ENCODE measurements around the gene RFNG.
A peak's percentile ranks its signal among the peaks of the same experiment; 100 is the strongest.

RFNG gene

DNA sequence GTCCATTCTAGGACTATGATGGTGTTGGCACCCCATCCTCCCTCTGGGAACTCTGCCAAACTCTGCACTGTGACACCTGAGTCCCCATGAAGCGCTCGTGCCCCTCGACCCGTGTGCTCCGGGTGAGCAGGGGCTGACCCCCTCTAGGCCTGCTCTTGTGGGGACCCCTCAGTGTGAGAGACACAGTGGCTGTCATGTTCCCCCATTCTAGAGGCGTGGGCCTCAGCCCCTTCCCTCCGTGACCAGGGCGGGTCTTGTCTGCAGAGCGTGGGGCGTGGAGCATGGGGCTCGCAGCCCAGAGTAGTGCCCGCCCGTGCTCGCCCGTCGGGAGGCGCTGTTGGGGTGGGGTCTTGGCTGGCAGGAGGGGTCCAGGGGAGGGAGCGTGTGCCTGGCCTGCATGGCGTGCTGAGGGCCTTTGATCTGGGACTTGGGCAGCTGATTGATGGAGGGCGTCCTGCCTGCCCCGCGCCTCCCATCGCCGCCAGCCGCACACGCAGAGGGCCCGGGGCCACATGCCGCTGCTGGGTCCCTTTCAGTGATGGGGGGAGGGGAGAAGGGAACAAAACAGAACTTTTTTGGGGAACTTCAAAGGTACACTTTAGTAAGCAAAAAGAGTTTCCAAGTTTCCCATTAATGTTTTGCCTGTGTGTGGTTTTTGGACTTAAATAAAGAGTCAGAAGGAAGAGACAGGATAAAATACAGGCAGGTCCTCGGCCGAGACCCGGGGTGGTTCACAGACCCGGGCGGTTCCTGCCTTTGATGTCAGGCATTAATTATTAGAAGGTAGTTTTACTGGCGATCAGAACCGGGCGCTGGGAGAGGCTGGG lies 51.4 kb downstream of the RFNG start:
- no CpG with 5 or more reads among the region's 36 CpGs for WGBS (ENCODE audit: extremely low coverage, insufficient coverage, insufficient read length)
- no peak overlapping the region for H2BK120ac ChIP-seq (ENCODE audit: insufficient read depth, low read length, poor library complexity)
- peak in 1 of 2 donors; percentile 24 for DNase-seq

GRCh38 chr17:81999587-81999975 lies 52.0 kb downstream of the RFNG start:
- Histone ChIP-seq H3K18ac (ENCODE audit: low read length) (no peak overlapping the region), H2BK120ac (ENCODE audit: insufficient read depth, low read length, poor library complexity) (no peak overlapping the region), H3K27me3 (ENCODE audit: insufficient read depth, low read length) (no peaks in the 10 kb centered on the region), H2AK5ac (ENCODE audit: low read length) (no peak overlapping the region), H3K79me2 (ENCODE audit: control insufficient read depth, insufficient read depth, low read length, poor library complexity) (peaks cover 5% of the 10 kb centered on the region), H3K4me3 (ENCODE audit: low read depth, low read length) (no peak overlapping the region), H3K4ac (ENCODE audit: low read depth, low read length) (no peak overlapping the region), H4K8ac (ENCODE audit: low read depth, low read length) (no peak overlapping the region), H3K9ac (ENCODE audit: low read length) (no peak overlapping the region), H3K36me3 (ENCODE audit: control insufficient read depth in 1 of 2, insufficient read depth in 2 of 2, low read length in 2 of 2) (peaks cover 4 to 5% of the 10 kb centered on the region in 2 experiments), H3K14ac (ENCODE audit: low read length) (no peak overlapping the region), H3K79me1 (ENCODE audit: low read length) (peaks cover 17% of the 10 kb centered on the region), H3K4me1 (ENCODE audit: control insufficient read depth in 1 of 2, insufficient read depth in 2 of 2, low read length in 2 of 2) (peaks cover 15 to 20% of the 10 kb centered on the region in 2 experiments), H2BK5ac (ENCODE audit: low read depth, low read length, poor library complexity) (no peak overlapping the region), H3K23ac (ENCODE audit: low read length) (no peak overlapping the region), H4K91ac (ENCODE audit: low read depth, low read length) (peak overlapping the region; percentile 63), H2AFZ (ENCODE audit: insufficient read depth, low read length, poor library complexity) (no peak overlapping the region), H2BK12ac (ENCODE audit: low read length) (no peak overlapping the region), H4K12ac (ENCODE audit: low read depth, low read length) (no peak overlapping the region), H3K9me3 (ENCODE audit: insufficient read depth, low read depth, low read length) (no peaks in the 10 kb centered on the region), H3K4me2 (ENCODE audit: low read length) (no peak overlapping the region), H3K27ac (ENCODE audit: low read depth, low read length) (no peak overlapping the region)
- no CpG with 5 or more reads among the region's 12 CpGs for WGBS (ENCODE audit: extremely low coverage, insufficient coverage, insufficient read length)
- DNase-seq = peak; percentile 80 to 86

More for the DNA sequence above, 51.4 kb downstream of the RFNG start:
- no peak overlapping the region for H2BK12ac ChIP-seq (ENCODE audit: low read length)
- no peak overlapping the region for H2BK5ac ChIP-seq (ENCODE audit: low read depth, low read length, poor library complexity)
- H3K36me3 ChIP-seq (ENCODE audit: control insufficient read depth in 1 of 2, insufficient read depth in 2 of 2, low read length in 2 of 2) = peaks cover 4 to 5% of the 10 kb centered on the region in 2 experiments
- peaks cover 21 to 25% of the 10 kb centered on the region in 2 experiments for H3K4me1 ChIP-seq (ENCODE audit: control insufficient read depth in 1 of 2, insufficient read depth in 2 of 2, low read length in 2 of 2)
- no peak overlapping the region for H3K23ac ChIP-seq (ENCODE audit: low read length)
- no peak overlapping the region for H3K4me2 ChIP-seq (ENCODE audit: low read length)
- H3K4ac ChIP-seq (ENCODE audit: low read depth, low read length) = no peak overlapping the region
- H3K9me3 ChIP-seq (ENCODE audit: insufficient read depth, low read depth, low read length) = no peaks in the 10 kb centered on the region
- H4K12ac ChIP-seq (ENCODE audit: low read depth, low read length) = no peak overlapping the region
- H3K79me2 ChIP-seq (ENCODE audit: control insufficient read depth, insufficient read depth, low read length, poor library complexity) = peaks cover 6% of the 10 kb centered on the region
- peak overlapping the region; percentile 63 for H4K91ac ChIP-seq (ENCODE audit: low read depth, low read length)
- no peaks in the 10 kb centered on the region for H3K27me3 ChIP-seq (ENCODE audit: insufficient read depth, low read length)
- H3K9ac ChIP-seq (ENCODE audit: low read length) = no peak overlapping the region
- no peak overlapping the region for H3K27ac ChIP-seq (ENCODE audit: low read depth, low read length)
- no peak overlapping the region for H4K8ac ChIP-seq (ENCODE audit: low read depth, low read length)
- H3K79me1 ChIP-seq (ENCODE audit: low read length) = peaks cover 23% of the 10 kb centered on the region
- H3K4me3 ChIP-seq (ENCODE audit: low read depth, low read length) = no peak overlapping the region
- H3K14ac ChIP-seq (ENCODE audit: low read length) = peak overlapping the region; percentile 5
- no peak overlapping the region for H2AFZ ChIP-seq (ENCODE audit: insufficient read depth, low read length, poor library complexity)
- H3K18ac ChIP-seq (ENCODE audit: low read length) = no peak overlapping the region
- H2AK5ac ChIP-seq (ENCODE audit: low read length) = peak overlapping the region; percentile 15

GRCh38 chr17:81998691-81999438 lies 52.7 kb downstream of the RFNG start:
- H2BK120ac ChIP-seq (ENCODE audit: insufficient read depth, low read length, poor library complexity) = peak overlapping the region; percentile 8
- peak overlapping the region; percentile 5 for H2BK12ac ChIP-seq (ENCODE audit: low read length)
- peaks cover 9 to 13% of the 10 kb centered on the region in 2 experiments for H3K4me1 ChIP-seq (ENCODE audit: control insufficient read depth in 1 of 2, insufficient read depth in 2 of 2, low read length in 2 of 2)
- H4K91ac ChIP-seq (ENCODE audit: low read depth, low read length) = peak overlapping the region; percentile 20
- DNase-seq = peak; percentile 99
- no peak overlapping the region for H3K9ac ChIP-seq (ENCODE audit: low read length)
- H3K18ac ChIP-seq (ENCODE audit: low read length) = peak overlapping the region; percentile 14
- H3K79me1 ChIP-seq (ENCODE audit: low read length) = peaks cover 11% of the 10 kb centered on the region
- H3K79me2 ChIP-seq (ENCODE audit: control insufficient read depth, insufficient read depth, low read length, poor library complexity) = no peaks in the 10 kb centered on the region
- H3K23ac ChIP-seq (ENCODE audit: low read length) = no peak overlapping the region
- no peaks in the 10 kb centered on the region for H3K9me3 ChIP-seq (ENCODE audit: insufficient read depth, low read depth, low read length)
- H3K4me3 ChIP-seq (ENCODE audit: low read depth, low read length) = no peak overlapping the region
- H3K14ac ChIP-seq (ENCODE audit: low read length) = no peak overlapping the region
- no peak overlapping the region for H2BK5ac ChIP-seq (ENCODE audit: low read depth, low read length, poor library complexity)
- no peak overlapping the region for H3K4ac ChIP-seq (ENCODE audit: low read depth, low read length)
- peak overlapping the region; percentile 3 for H4K8ac ChIP-seq (ENCODE audit: low read depth, low read length)
- no peak overlapping the region for H4K12ac ChIP-seq (ENCODE audit: low read depth, low read length)
- no peak overlapping the region for H2AFZ ChIP-seq (ENCODE audit: insufficient read depth, low read length, poor library complexity)
- WGBS (ENCODE audit: extremely low coverage, insufficient coverage, insufficient read length) = no CpG with 5 or more reads among the region's 14 CpGs
- no peak overlapping the region for H3K4me2 ChIP-seq (ENCODE audit: low read length)
- H3K27ac ChIP-seq (ENCODE audit: low read depth, low read length) = no peak overlapping the region
- H3K27me3 ChIP-seq (ENCODE audit: insufficient read depth, low read length) = no peaks in the 10 kb centered on the region
- H3K36me3 ChIP-seq (ENCODE audit: control insufficient read depth in 1 of 2, insufficient read depth in 2 of 2, low read length in 2 of 2) = peaks cover 4 to 12% of the 10 kb centered on the region in 2 experiments
- H2AK5ac ChIP-seq (ENCODE audit: low read length) = peak overlapping the region; percentile 16

DNA sequence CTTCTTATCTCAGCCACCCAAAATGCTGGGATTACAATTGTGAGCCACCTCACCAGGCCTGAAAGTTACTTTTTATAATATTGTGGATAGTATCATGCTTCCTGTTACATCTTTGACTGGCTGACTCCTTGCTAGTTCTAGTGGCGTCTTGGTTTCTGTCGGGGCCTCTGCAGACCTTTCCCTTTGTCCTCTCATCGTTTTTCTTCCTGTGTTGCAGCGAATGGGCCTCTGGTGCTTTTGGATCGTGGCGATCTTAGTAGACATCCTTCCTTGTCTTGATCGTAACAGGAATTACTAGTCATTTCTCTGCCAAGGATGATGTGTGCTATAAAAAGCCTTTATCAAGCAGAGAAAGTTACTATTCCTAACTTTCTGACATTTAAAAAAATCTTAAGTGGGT lies 53.4 kb downstream of the RFNG start:
- Histone ChIP-seq H3K9me3 (ENCODE audit: insufficient read depth, low read depth, low read length) (no peaks in the 10 kb centered on the region), H2AFZ (ENCODE audit: insufficient read depth, low read length, poor library complexity) (no peak overlapping the region), H3K27ac (ENCODE audit: low read depth, low read length) (no peak overlapping the region), H4K8ac (ENCODE audit: low read depth, low read length) (no peak overlapping the region), H3K9ac (ENCODE audit: low read length) (no peak overlapping the region), H3K18ac (ENCODE audit: low read length) (no peak overlapping the region), H4K12ac (ENCODE audit: low read depth, low read length) (no peak overlapping the region), H2AK5ac (ENCODE audit: low read length) (no peak overlapping the region), H3K4ac (ENCODE audit: low read depth, low read length) (no peak overlapping the region), H3K79me2 (ENCODE audit: control insufficient read depth, insufficient read depth, low read length, poor library complexity) (no peaks in the 10 kb centered on the region), H3K27me3 (ENCODE audit: insufficient read depth, low read length) (no peaks in the 10 kb centered on the region), H3K4me1 (ENCODE audit: control insufficient read depth in 1 of 2, insufficient read depth in 2 of 2, low read length in 2 of 2) (peaks cover 5 to 8% of the 10 kb centered on the region in 2 experiments), H3K4me2 (ENCODE audit: low read length) (no peak overlapping the region), H2BK120ac (ENCODE audit: insufficient read depth, low read length, poor library complexity) (no peak overlapping the region), H3K4me3 (ENCODE audit: low read depth, low read length) (no peak overlapping the region), H2BK12ac (ENCODE audit: low read length) (no peak overlapping the region), H3K79me1 (ENCODE audit: low read length) (peaks cover 7% of the 10 kb centered on the region), H3K23ac (ENCODE audit: low read length) (no peak overlapping the region), H2BK5ac (ENCODE audit: low read depth, low read length, poor library complexity) (no peak overlapping the region), H4K91ac (ENCODE audit: low read depth, low read length) (no peak overlapping the region), H3K14ac (ENCODE audit: low read length) (no peak overlapping the region), H3K36me3 (ENCODE audit: control insufficient read depth in 1 of 2, insufficient read depth in 2 of 2, low read length in 2 of 2) (peaks cover 4 to 12% of the 10 kb centered on the region in 2 experiments)
- DNase-seq = peak in 1 of 2 donors; percentile 19
- no CpG with 5 or more reads among the region's 7 CpGs for WGBS (ENCODE audit: extremely low coverage, insufficient coverage, insufficient read length)

Data from trophoblast cell (in vitro differentiated cells and primary cell).